ENCODE data around the gene ADRA2B.

DNA sequence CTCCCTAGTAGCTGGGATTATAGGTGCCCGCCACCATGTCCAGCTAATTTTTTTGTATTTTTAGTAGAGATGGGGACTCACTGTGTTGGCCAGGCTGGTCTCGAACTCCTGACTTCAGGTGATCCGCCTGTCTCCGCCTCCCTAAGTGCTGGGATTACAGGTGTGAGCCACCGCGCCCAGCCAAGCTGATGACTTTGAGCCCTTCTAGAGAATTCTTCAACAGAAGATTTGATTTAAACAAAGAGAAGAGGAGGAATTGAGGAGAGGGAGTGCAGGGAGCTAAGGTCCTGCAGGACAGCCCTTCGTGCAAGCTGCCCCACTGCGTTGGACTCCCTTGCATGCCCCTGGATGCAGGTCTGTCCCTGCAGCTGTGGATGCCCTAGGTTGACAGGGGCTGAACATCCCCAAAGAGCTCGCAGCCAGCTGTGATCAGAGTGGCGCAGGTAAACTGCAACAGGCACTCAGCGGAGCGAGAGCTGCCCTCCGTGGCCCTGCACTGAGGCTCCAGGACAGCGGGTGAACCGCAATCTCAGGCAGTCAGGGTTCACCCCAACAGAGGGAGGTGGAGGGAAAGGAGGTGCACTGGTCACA, 13.7 kb downstream of the ADRA2B start:
- TF ChIP-seq POLR2A (IDR thresholded peaks at IDR 0.05; ENCODE audit: low read length) (no peak), GATA1 (IDR thresholded peaks at IDR 0.05; ENCODE audit: low read depth, low read length) (no peak)

All from erythroblast (primary cell).